ENCODE measurements around the gene DXO.

GRCh38 chr6:31954511-31954910 is 17.4 kb downstream of the DXO start:
- TF ChIP-seq POLR2AphosphoS5 (IDR thresholded peaks at IDR 0.05; ENCODE audit: borderline replicate concordance, low read depth, low read length), result no peak
- TF ChIP-seq EZH2 (IDR thresholded peaks at IDR 0.05), result no peak
- TF ChIP-seq FOXP2 (optimal IDR thresholded peaks at IDR 0.05; ENCODE audit: control extremely low read depth, extremely low read length, insufficient read depth), result no peak

All from SK-N-MC (cell line).